GM12878 (cell line): ENCODE data around the gene ECI1. TPM values are rescaled to one million over a fixed set of nuclear protein-coding genes. Genes with fewer than 3 reads are reported as not detected.

ENCODE experiments used
- BCL11A ChIP-seq: IDR thresholded peaks from 2 replicates; pipeline ENCODE4 v1.6.1; 2011; ENCODE audit warnings: low read depth, low read length
- E2F4 ChIP-seq: IDR thresholded peaks from 2 replicates; pipeline ENCODE4 v1.6.1; 2012; ENCODE audit warnings: low read depth, low read length, improper control_type of control experiment
- E2F8 ChIP-seq: fragments of 450-650 bp; IDR thresholded peaks from 2 replicates; pipeline ENCODE4 v1.6.1; 2018; ENCODE audit warnings: mild to moderate bottlenecking, low read depth, moderate library complexity; ENCODE audit not compliant: partially characterized antibody
- HSF1 ChIP-seq: fragments of 150-350 bp; IDR thresholded peaks from 2 replicates; pipeline ENCODE4 v1.6.1; 2014; ENCODE audit warnings: mild to moderate bottlenecking, low read depth, low read length
- MLLT1 ChIP-seq: fragments of 450-650 bp; IDR thresholded peaks from 2 replicates; pipeline ENCODE4 v1.6.1; 2016; ENCODE audit warnings: mild to moderate bottlenecking
- NR2C1 ChIP-seq: fragments of 450-650 bp; IDR thresholded peaks from 2 replicates; pipeline ENCODE4 v1.6.1; 2017; ENCODE audit warnings: antibody characterized with exemption, mild to moderate bottlenecking, moderate library complexity
- POLR2AphosphoS2 ChIP-seq: IDR thresholded peaks from 2 replicates; pipeline ENCODE4 v1.6.1; 2011; ENCODE audit warnings: low read depth, mild to moderate bottlenecking, low read length, improper control_type of control experiment, moderate library complexity
- RBBP5 ChIP-seq: fragments of 200-600 bp; sonication (generic); conservative IDR thresholded peaks from 2 replicates; pipeline ENCODE4 v1.6.1; 2016
- RCOR1 ChIP-seq: conservative IDR thresholded peaks from 2 replicates; pipeline ENCODE4 v1.6.1; 2012; ENCODE audit warnings: low read depth, low read length, improper control_type of control experiment
- REST ChIP-seq: IDR thresholded peaks from 2 replicates; pipeline ENCODE4 v1.6.1; 2012; ENCODE audit warnings: mild to moderate bottlenecking, low read depth, low read length
- SIN3A ChIP-seq: IDR thresholded peaks from 2 replicates; pipeline ENCODE4 v1.6.1; 2012; ENCODE audit warnings: low read depth, low read length, improper control_type of control experiment
- SMAD5 ChIP-seq: IDR thresholded peaks from 2 replicates; pipeline ENCODE4 v1.6.1; 2016; ENCODE audit warnings: antibody characterized with exemption, low read depth
- SMARCA5 ChIP-seq: fragments of 450-650 bp; IDR thresholded peaks from 2 replicates; pipeline ENCODE4 v1.6.1; 2017; ENCODE audit warnings: mild to moderate bottlenecking
- SRF ChIP-seq, 2 experiments: IDR thresholded peaks; 2 replicates each; pipeline ENCODE4 v1.6.1; 2011; ENCODE audit warnings: low read depth in 2 of 2, low read length in 2 of 2, mild to moderate bottlenecking in 1 of 2, moderate library complexity in 1 of 2
- TCF7 ChIP-seq: IDR thresholded peaks from 2 replicates; pipeline ENCODE4 v1.6.1; 2014; ENCODE audit warnings: antibody characterized with exemption, borderline replicate concordance
- YY1 ChIP-seq: IDR thresholded peaks from 2 replicates; pipeline ENCODE4 v1.6.1; 2011; ENCODE audit warnings: low read depth, mild to moderate bottlenecking, low read length
- ZBTB33 ChIP-seq: fragments of 450-650 bp; IDR thresholded peaks from 2 replicates; pipeline ENCODE4 v1.6.1; 2017; ENCODE audit warnings: mild to moderate bottlenecking
- polyA plus RNA-seq, 11 experiments: library from polyadenylated mRNA; depleted of rRNA in 4 of 11; unstranded in 6 of 11; stranded (reverse) in 5 of 11; fragments of >200 nt; fragmentation: Nextera tagmentation in 4 of 11; fragmentation: Illumina TruSeq in 1 of 11; extraction: Ambion mirVana in 4 of 11; extraction: Trizol in 1 of 11; gene quantifications; 1 replicate in 1 of 11; 2 replicates in 10 of 11; pipeline versions ENCODE4 v1.2.1 to v1.2.3, GENCODE V29; 2011 to 2016; ENCODE audit warnings: inconsistent platforms in 2 of 11, missing spikeins in 2 of 11, low read depth in 1 of 11
- total RNA-seq, 4 experiments: library from RNA; depleted of rRNA in 3 of 4; stranded (reverse); fragments of >200 nt in 3 of 4; fragmentation: Illumina TruSeq in 1 of 4; extraction: Trizol in 1 of 4; gene quantifications; 2 replicates each; pipeline versions ENCODE4 v1.2.1 to v1.2.3, GENCODE V29; 2013 to 2021

The ECI1 gene
- total and polyA plus RNA-seq, 10 of the 15 experiments (the other 5 are each of a cell fraction or from before 2014, with no cell fraction given), result 2.2 to 82.1 (median 24.8) TPM

- TF ChIP-seq YY1, result peak; percentile 95
- TF ChIP-seq SRF (IDR thresholded peaks at IDR 0.05; ENCODE audit: low read depth in 2 of 2, low read length in 2 of 2), result no peak
- TF ChIP-seq SIN3A, result 0 out of 2 replicates have a peak, but pooled peaks have one; percentile 45
- no peak; the same call in 1 of the 2 replicates for TF ChIP-seq SMARCA5
- no peak for TF ChIP-seq E2F8
- no peak for TF ChIP-seq TCF7
- TF ChIP-seq NR2C1, result peak; percentile 72
- TF ChIP-seq POLR2AphosphoS2, result peak; percentile 36; the same call in 1 of the 2 replicates
- TF ChIP-seq MLLT1, result 0 out of 2 replicates have a peak, but pooled peaks have one; percentile 25
- no peak for TF ChIP-seq RBBP5
- peak; percentile 5; the same call in 1 of the 2 replicates for TF ChIP-seq SMAD5
- no peak for TF ChIP-seq E2F4
- no peak for TF ChIP-seq HSF1
- TF ChIP-seq REST, result no peak
- TF ChIP-seq RCOR1, result no peak
- no peak for TF ChIP-seq ZBTB33
- TF ChIP-seq BCL11A, result no peak
These were observed at the start of gene ECI1 (continued) for GRCh38 chr16:2251296-2252111.
